DMS 273 (cell line): Measurements from ENCODE around the gene SMURF2.
"Not testable (repeated sequence)": the region's sequence is repeated elsewhere in the genome, so short reads cannot be mapped to it uniquely, and the experiment has no call there.

Experiments used
- DNase-seq: peaks from one replicate; lab custom pipeline; 2025; ENCODE audit not compliant: unreplicated experiment; lab: John Stamatoyannopoulos, UW

Gene SMURF2

GRCh38 chr17:64667807-64668721, 6.0 kb upstream of the SMURF2 start:
- not testable (repeated sequence) for DNase-seq

DNA sequence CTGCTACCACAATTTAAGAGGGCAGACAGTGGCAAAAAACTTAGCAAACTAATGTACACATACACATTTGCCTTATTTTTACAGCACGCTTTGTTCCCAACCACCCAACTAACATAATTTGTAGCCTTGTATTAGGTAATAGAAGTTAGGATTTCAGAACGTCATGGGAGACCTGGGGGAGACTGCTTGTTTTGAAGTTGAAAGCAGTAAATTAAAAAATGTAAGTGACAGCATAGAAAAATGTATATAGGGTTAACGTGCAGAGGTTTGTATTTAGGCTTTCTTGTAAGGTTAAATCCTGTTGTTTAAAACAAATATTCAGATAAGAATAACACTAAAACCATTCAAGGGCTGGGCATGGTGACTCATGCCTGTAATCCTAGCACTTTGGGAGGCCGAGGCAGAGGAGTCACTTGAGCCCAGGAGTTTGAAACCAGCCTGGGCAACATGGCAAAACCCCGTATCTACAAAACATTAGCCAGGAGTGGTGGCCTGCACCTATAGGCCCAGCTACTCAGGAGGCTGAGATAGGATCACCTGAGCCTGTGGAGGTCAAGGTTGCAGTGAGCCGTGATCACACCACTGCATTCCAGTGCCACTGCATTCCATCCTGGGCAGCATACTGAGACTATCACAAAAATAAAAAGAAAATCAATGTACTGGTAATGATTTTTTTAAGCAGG, 2.3 kb upstream of the SMURF2 start:
- not testable (repeated sequence) for DNase-seq

GRCh38 chr17:64663836-64664235, 1.7 kb upstream of the SMURF2 start:
- not testable (repeated sequence) for DNase-seq

DNA sequence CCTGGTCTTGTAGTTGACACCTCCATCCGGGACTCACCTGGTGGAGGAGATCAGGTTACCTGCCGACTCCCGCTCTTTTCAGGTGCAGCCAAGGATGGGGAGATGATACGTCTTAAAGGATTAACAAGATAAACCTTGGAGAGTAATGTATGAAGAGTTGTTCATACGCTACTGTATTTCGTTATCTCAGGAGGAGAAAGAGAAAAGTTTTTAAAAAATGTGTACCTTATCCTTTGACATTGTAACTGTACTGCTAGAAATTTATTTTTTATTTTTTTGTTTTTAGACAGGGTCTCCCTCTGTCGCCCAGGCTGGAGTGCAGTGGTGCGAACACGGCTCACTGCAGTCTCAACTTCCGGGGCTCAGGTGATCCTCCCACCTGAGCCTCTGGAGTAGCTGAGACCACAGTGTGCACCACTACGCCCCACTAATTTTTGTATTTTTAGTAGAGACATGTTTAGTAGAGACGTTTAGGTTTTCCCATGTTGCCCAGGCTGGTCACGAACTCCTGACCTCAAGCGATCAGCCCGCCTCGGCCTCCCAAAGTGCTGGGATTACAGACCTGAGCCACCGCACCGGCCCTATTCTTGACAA, 764 bp upstream of the SMURF2 start:
- DNase-seq, result no peak

DNA sequence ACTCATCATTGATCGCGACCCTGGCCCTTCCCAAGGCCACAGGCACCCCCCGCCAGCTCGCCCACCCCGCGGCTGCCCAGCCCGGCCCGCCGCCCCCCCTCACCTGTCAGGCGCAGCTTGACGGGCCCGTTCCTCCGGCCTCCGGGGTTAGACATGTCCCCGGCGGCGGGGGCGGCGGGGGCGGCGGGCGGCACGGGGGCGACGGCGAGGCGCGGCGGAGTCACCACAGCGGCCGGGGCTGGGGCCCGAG, 456 bp downstream of the SMURF2 start:
- DNase-seq, result no peak

GRCh38 chr17:64660978-64661725, 955 bp downstream of the SMURF2 start:
- DNase-seq, result peak; percentile 56

- peak; percentile 49 for DNase-seq
Measured at GRCh38 chr17:64660195-64660977, 1.7 kb downstream of the SMURF2 start.

DNA sequence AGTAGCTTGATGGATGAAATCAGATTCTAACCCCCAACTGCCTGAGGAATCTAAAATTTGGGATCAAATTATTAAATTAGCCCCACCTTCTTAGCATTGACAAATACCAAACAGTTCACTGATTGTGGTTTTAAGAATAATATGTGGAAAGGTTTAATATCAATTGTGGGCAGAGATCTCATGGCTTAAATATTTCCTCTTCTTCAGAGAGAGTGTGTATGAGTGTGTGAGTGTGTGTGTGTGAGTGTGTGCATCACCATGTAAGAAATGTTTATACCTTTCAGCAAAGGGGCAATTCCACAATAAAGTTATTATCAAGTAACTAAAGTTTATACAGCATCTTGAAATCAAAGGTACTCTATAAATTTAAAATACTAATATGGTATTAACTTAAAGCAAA, 3.2 kb downstream of the SMURF2 start:
- no peak for DNase-seq

DNA sequence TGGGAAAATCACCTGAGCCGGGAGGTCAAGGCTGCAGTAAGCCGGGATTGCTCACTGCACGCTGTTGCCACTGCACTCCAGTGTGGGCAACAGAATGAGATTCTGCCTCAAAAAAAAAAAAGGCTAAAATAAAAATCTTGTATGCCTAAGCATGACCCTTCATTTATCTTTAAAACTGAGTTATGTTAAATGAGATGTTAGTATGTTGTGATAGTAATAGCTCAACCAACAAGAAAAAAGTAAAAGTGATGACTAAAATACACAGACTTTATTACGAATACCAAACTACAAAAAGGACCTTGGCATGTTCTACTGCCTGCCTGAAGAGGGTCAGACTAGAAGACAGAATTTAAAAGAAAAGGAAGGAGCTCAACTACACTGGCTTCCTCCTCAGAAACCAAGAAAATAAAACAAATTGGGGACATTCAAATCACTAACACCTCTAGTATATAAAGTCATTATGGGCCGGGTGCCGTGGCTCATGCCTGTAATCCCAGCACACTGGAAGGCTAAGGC, 4.4 kb downstream of the SMURF2 start:
- no peak for DNase-seq

DNA sequence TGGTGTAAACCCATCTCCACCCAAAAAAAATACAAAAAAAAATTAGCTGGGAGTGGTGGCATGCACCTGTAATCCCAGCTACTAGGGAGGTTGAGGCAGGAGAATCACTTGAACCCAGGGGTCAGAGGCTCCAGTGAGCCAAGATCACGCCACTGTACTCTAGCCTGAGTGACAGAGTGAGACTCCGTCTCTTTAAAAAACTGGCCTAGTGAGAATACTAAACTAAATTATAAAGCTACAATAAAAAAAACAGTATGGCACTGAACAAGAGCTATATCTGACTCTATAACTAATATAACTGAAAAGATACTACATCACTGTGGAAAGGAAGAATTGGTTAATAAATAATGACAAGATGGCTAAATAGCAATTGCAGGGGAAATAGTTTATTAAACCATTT, 6.4 kb downstream of the SMURF2 start:
- no peak for DNase-seq

GRCh38 chr17:64653985-64654355, 8.1 kb downstream of the SMURF2 start:
- no peak for DNase-seq

GRCh38 chr17:64653325-64653984, 8.7 kb downstream of the SMURF2 start:
- no peak for DNase-seq

DNA sequence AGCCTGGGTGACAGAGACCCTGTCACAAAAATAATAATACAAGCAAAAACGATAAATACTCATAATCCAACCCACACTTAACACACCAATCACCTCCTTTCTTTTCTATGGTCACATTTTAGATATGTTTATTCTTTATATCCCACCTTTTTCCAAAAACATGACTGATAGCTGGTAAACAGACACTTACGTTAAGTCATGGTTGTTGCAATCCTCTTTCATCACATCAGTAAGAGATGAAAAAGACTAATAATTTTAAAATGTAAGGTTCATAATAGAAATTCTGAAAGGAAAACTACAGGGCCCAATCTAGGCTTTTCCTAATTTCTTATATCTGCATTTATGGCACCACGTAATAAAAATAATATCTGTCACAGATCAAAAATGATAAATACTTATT, 10.2 kb downstream of the SMURF2 start:
- DNase-seq, result no peak

- no peak for DNase-seq
Measured at GRCh38 chr17:64648234-64648633, 13.9 kb downstream of the SMURF2 start.

GRCh38 chr17:64647817-64648216, 14.3 kb downstream of the SMURF2 start:
- DNase-seq, result no peak

DNA sequence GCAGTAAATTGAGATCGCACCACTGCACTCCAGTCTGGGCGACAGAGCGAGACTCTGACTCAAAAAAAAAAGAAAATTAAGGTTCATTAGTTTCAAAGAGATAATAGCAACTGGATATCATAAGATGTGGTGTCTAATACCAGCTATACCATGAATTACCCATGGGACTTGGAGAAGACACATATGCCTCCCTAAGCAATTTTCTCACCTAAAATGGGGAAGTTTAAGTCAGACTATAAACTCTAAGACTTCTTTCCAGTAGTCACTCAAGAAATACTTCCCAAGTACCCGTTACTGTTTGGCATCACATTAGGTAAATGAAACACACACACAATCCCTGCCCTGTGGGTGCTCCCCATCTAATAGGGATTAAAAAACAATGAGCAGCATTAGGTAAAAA, 22.6 kb downstream of the SMURF2 start:
- no peak for DNase-seq

DNA sequence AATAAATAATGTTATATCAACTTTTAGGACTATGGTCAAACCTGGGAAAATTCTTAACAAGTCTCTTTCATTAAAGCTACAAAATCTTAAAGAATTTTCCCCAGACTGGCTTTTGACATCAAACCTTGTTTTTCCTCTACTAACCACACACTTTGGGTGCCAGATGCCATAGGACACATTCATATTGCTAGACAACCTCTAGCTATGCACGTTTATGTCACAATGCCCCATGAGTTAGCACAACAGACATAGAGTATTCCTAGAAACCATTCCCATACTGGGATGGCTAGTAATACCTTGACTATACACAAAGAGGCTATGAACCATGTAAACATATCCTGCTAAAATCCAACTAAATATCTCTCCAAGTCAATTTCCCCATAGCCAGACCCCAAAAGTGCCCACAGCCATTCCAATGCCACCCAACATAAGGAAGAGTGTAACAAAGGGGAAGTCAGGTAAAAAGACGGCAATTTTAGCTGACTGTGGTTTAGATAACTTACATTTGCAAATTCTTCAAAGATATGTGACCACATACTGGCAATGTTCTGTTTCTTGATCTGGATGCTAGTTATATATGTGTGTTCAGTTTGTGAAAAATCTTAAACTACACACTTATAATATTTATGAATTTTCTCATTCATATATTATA, 23.4 kb downstream of the SMURF2 start:
- no peak for DNase-seq

DNA sequence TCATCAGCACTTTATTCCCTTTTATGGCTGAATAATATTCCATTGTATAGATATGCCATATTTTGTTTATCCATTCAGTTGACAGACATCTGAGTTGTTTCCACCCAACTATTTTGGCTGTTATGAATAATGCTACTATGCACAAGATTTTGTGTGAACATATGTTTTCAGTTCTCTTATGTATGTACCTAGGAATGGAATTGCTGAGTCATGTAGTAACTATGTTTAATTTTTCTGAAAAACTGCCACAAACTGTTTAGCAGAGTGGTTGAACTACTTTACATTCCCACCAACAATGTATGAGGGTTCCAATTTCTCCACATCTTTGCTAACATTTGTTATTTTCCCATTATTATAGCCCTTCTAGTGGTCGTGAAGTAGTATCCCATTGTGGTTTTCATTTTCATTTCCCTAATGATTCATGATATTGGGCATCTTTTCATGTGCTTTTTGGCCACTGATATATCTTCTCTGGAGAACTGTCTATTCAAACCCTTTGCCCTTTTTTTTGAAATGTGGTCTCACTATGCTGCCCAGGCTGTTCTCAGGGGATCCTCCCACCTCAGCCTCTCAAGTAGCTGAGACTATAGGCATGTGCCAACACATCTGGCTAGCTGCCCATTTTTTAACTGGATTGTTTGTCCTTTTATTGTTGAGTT, 26.3 kb downstream of the SMURF2 start:
- DNase-seq, result peak; percentile 11

GRCh38 chr17:64634218-64634617, 27.9 kb downstream of the SMURF2 start:
- DNase-seq, result no peak
